ENCODE results near the gene SLC26A11. TPM values are rescaled to one million over a fixed set of nuclear protein-coding genes. Genes with fewer than 3 reads are reported as not detected.

SLC26A11 gene
- total RNA-seq, 2 experiments from 2014 or later, result 46.5 to 50.9 TPM

- Mint-ChIP-seq H3K36me3 (ENCODE audit: low read depth) (peaks cover 94% of the 10 kb centered on the region), H3K27ac (no peak overlapping the region), H3K27me3 (no peaks in the 10 kb centered on the region), H3K4me1 (ENCODE audit: low read depth) (no peaks in the 10 kb centered on the region), H3K9me3 (no peaks in the 10 kb centered on the region), H3K4me3 (no peak overlapping the region)
- TF ChIP-seq, protein P1, sequence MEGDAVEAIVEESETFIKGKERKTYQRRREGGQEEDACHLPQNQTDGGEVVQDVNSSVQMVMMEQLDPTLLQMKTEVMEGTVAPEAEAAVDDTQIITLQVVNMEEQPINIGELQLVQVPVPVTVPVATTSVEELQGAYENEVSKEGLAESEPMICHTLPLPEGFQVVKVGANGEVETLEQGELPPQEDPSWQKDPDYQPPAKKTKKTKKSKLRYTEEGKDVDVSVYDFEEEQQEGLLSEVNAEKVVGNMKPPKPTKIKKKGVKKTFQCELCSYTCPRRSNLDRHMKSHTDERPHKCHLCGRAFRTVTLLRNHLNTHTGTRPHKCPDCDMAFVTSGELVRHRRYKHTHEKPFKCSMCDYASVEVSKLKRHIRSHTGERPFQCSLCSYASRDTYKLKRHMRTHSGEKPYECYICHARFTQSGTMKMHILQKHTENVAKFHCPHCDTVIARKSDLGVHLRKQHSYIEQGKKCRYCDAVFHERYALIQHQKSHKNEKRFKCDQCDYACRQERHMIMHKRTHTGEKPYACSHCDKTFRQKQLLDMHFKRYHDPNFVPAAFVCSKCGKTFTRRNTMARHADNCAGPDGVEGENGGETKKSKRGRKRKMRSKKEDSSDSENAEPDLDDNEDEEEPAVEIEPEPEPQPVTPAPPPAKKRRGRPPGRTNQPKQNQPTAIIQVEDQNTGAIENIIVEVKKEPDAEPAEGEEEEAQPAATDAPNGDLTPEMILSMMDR (IDR thresholded peaks at IDR 0.05), result no peak
- no peak overlapping the region for H3K4me3 ChIP-seq (ENCODE audit: low read length)
- peaks cover 93% of the 10 kb centered on the region for H3K36me3 ChIP-seq (ENCODE audit: insufficient read depth, low read length)
- intact Hi-C loops (cut with DNase I, micrococcal nuclease), result loop anchor here in 1 of 2 experiments (5.0 kb wide), 1 partner anchor 83 kb away; no protein-coding TSS in a partner anchor
- H3K9me3 ChIP-seq (ENCODE audit: control insufficient read depth in 1 of 2, insufficient read depth in 1 of 2, low read length in 2 of 2), result no peaks in the 10 kb centered on the region
- DNase-seq, result no peak
- ChIA-PET CTCF (no interaction called here), POLR2A (no interaction called here)
- H3K4me1 ChIP-seq (ENCODE audit: insufficient read depth, low read length), result peaks cover 3% of the 10 kb centered on the region
- ATAC-seq (ENCODE audit: poor library complexity), result no peak
- no peaks in the 10 kb centered on the region for H3K27me3 ChIP-seq (ENCODE audit: control insufficient read depth in 1 of 2, insufficient read depth in 2 of 2, low read length in 2 of 2)
- H3K27ac ChIP-seq (ENCODE audit: low read depth in 1 of 2, low read length in 2 of 2), result no peak overlapping the region
Observed at GRCh38 chr17:80294653-80295052, 74.4 kb downstream of the SLC26A11 start.

- Histone ChIP-seq H3K4me3 (ENCODE audit: low read length) (no peak overlapping the region), H3K27ac (ENCODE audit: low read depth in 1 of 2, low read length in 2 of 2) (no peak overlapping the region), H3K27me3 (ENCODE audit: control insufficient read depth in 1 of 2, insufficient read depth in 2 of 2, low read length in 2 of 2) (no peaks in the 10 kb centered on the region), H3K4me1 (ENCODE audit: insufficient read depth, low read length) (peaks cover 3% of the 10 kb centered on the region), H3K36me3 (ENCODE audit: insufficient read depth, low read length) (peaks cover 93% of the 10 kb centered on the region), H3K9me3 (ENCODE audit: control insufficient read depth in 1 of 2, insufficient read depth in 1 of 2, low read length in 2 of 2) (no peaks in the 10 kb centered on the region)
- ChIA-PET POLR2A (no interaction called here), CTCF (no interaction called here)
- DNase-seq, result no peak
- TF ChIP-seq, protein P1 (IDR thresholded peaks at IDR 0.05), result no peak
- ATAC-seq (ENCODE audit: poor library complexity), result no peak
- Mint-ChIP-seq H3K4me1 (ENCODE audit: low read depth) (no peaks in the 10 kb centered on the region), H3K4me3 (no peak overlapping the region), H3K36me3 (ENCODE audit: low read depth) (peaks cover 94% of the 10 kb centered on the region), H3K27me3 (no peaks in the 10 kb centered on the region), H3K9me3 (no peaks in the 10 kb centered on the region), H3K27ac (no peak overlapping the region)
- intact Hi-C loops (cut with DNase I, micrococcal nuclease), result loop anchor here in 1 of 2 experiments (5.0 kb wide), 1 partner anchor 82 kb away; no protein-coding TSS in a partner anchor
Observed at GRCh38 chr17:80295146-80295545, 74.9 kb downstream of the SLC26A11 start.

DNA sequence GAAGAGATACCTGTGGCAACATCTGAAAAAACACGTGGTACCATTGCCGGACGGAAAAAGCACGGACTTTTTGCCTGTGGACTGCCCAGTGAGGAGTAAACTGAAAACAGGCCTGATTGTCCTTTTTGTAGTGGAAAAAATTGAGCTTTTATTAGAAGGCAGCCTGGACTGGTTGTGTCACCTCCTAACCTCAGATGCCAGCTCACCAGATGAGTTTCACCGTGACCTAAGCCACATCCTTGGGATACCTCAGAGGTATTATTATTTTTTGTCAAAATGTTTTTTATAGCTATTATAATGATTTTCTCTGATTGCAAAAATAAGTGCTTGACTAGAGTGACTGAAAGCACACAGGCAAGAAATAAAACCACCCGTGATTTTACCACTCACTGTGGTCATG is 75.3 kb downstream of the SLC26A11 start:
- no peak overlapping the region for H3K4me3 Mint-ChIP-seq

More for the DNA sequence above, 75.3 kb downstream of the SLC26A11 start:
- ATAC-seq (ENCODE audit: poor library complexity) (no peak), DNase-seq (no peak)
- H3K4me1 Mint-ChIP-seq (ENCODE audit: low read depth), result no peaks in the 10 kb centered on the region
- no peaks in the 10 kb centered on the region for H3K27me3 ChIP-seq (ENCODE audit: control insufficient read depth in 1 of 2, insufficient read depth in 2 of 2, low read length in 2 of 2)
- H3K9me3 Mint-ChIP-seq, result no peaks in the 10 kb centered on the region
- H3K27ac ChIP-seq (ENCODE audit: low read depth in 1 of 2, low read length in 2 of 2), result no peak overlapping the region
- TF ChIP-seq, protein P1 (IDR thresholded peaks at IDR 0.05), result no peak
- intact Hi-C loops (cut with DNase I, micrococcal nuclease), result loop anchor here in 1 of 2 experiments (5.0 kb wide), 1 partner anchor 82 kb away; no protein-coding TSS in a partner anchor
- POLR2A ChIA-PET, result interaction anchor here (1.2 kb wide), 1 partner anchor 34 kb away, joined by 3 read pairs; no protein-coding TSS in a partner anchor
- H3K27ac Mint-ChIP-seq, result no peak overlapping the region
- peaks cover 3% of the 10 kb centered on the region for H3K4me1 ChIP-seq (ENCODE audit: insufficient read depth, low read length)
- no peak overlapping the region for H3K4me3 ChIP-seq (ENCODE audit: low read length)
- peaks cover 93% of the 10 kb centered on the region for H3K36me3 ChIP-seq (ENCODE audit: insufficient read depth, low read length)
- H3K27me3 Mint-ChIP-seq, result no peaks in the 10 kb centered on the region
- peaks cover 94% of the 10 kb centered on the region for H3K36me3 Mint-ChIP-seq (ENCODE audit: low read depth)
- CTCF ChIA-PET, result no interaction called here
- H3K9me3 ChIP-seq (ENCODE audit: control insufficient read depth in 1 of 2, insufficient read depth in 1 of 2, low read length in 2 of 2), result no peaks in the 10 kb centered on the region

Data from CD4-positive, alpha-beta T cell (primary cell).